ENCODE measurements around the gene HS3ST6. TPM values are rescaled to one million over a fixed set of nuclear protein-coding genes. Genes with fewer than 3 reads are reported as not detected.

The HS3ST6 gene
- total RNA-seq, 1 donor from 2014 or later, result 1.3 TPM

DNA sequence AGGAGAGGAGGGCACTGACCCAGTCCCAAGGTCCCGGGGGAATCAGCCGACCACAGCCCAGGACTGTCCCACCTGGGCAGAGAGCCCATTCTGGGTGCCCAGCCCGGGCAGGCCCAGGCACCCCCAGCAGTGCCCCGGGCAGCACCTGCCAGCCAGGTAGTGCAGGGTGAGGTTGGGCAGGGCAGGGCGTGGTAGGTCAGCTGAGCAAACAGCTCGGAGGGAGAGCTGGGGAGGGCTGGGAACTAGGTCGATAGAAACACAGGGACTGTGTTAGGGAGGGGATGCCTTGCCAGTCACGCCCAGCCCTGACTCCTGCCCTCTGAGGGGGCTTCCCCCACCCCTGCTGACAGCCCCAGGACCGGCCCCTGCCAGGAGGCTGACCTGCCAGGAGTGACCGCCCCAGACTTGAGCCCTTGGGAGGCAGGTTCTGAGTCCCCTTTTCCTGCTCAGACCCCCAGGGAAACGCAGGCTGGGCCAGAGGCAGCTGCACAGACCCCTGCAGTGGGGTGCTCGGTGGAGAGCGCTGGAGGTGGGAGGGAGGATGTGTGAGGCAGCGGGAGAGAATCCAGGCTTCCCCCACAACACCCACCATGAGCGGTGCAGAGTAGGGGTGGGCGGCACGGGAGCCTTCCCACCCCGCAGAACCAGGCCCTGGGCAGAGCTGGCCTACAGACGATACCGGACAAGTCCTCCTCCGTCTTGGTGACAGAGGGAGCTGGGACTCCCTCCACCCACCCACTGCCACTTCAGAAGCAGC, 4.7 kb downstream of the HS3ST6 start:
- no peak for DNase-seq (ENCODE audit: extremely low spot score, unreplicated experiment)
- Mint-ChIP-seq H3K27me3 (peaks cover 32% of the 10 kb centered on the region), H3K4me3 (no peak overlapping the region), H3K36me3 (no peaks in the 10 kb centered on the region), H3K27ac (no peak overlapping the region), H3K4me1 (ENCODE audit: unreplicated experiment) (peaks cover 5% of the 10 kb centered on the region), H3K9me3 (no peaks in the 10 kb centered on the region)
- TF ChIP-seq, protein P1, sequence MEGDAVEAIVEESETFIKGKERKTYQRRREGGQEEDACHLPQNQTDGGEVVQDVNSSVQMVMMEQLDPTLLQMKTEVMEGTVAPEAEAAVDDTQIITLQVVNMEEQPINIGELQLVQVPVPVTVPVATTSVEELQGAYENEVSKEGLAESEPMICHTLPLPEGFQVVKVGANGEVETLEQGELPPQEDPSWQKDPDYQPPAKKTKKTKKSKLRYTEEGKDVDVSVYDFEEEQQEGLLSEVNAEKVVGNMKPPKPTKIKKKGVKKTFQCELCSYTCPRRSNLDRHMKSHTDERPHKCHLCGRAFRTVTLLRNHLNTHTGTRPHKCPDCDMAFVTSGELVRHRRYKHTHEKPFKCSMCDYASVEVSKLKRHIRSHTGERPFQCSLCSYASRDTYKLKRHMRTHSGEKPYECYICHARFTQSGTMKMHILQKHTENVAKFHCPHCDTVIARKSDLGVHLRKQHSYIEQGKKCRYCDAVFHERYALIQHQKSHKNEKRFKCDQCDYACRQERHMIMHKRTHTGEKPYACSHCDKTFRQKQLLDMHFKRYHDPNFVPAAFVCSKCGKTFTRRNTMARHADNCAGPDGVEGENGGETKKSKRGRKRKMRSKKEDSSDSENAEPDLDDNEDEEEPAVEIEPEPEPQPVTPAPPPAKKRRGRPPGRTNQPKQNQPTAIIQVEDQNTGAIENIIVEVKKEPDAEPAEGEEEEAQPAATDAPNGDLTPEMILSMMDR (conservative IDR thresholded peaks at IDR 0.05), result no peak

DNA sequence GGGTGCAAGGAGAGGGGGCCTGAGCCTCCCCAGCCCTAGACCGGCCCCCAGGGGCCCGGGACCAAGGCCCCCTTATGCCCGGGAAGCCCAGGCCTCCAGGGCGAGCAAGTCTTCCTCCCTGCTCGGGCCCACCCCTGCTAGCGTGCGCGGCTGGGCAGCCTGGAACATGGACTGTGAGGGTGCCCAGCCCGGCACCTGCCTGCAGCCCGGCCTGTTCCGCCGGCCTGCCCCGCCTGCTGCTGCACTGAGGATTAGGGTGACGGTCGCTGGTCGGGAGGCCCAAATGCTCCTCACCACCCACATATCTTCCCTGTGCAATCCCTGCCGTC, 6.0 kb downstream of the HS3ST6 start:
- peaks cover 29% of the 10 kb centered on the region for H3K27me3 Mint-ChIP-seq
- H3K4me3 Mint-ChIP-seq, result no peak overlapping the region
- no peak for DNase-seq (ENCODE audit: extremely low spot score, unreplicated experiment)
- peaks cover 6% of the 10 kb centered on the region for H3K4me1 Mint-ChIP-seq (ENCODE audit: unreplicated experiment)
- H3K27ac Mint-ChIP-seq, result no peak overlapping the region
- no peaks in the 10 kb centered on the region for H3K9me3 Mint-ChIP-seq
- H3K36me3 Mint-ChIP-seq, result no peaks in the 10 kb centered on the region
- TF ChIP-seq, protein P1 (conservative IDR thresholded peaks at IDR 0.05), result no peak

DNA sequence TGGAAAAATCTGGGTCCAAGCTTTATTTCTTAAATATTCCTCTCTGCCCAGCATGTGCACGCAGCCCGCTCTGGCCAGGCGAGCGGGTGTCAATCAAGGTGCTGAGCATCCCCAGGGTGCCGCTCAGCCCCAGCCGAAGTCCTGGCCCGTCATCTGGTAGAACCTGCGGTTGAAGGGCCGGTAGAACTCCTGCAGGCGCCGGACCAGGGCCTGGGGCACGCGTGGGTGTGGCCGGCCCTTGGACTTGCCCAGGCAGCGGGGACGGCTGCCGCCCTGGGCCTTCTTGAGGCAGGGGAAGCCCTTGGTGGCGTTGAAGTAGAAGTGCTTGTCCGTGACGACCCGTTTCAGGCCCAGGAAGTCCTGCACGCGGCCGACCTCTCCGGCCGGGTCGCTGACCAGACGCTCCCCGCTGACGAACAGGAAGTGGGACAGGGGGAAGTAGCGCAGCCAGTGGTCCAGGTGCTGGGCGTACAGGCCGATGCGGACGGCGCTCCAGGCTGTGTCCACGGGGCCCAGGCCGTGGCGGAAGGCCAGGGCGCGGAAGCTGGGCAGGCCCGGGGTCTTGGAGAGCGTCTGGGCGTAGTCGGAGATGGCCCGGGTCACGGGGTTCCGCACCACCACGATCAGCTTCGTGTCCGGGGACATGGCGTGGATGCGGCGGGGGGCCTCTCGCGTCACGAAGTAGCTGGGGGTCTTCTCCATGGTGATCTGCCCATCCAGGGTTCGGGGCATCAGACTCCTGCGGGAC, 6.6 kb downstream of the HS3ST6 start:
- Mint-ChIP-seq H3K4me1 (ENCODE audit: unreplicated experiment) (peaks cover 6% of the 10 kb centered on the region), H3K36me3 (no peaks in the 10 kb centered on the region), H3K9me3 (no peaks in the 10 kb centered on the region), H3K27me3 (peaks cover 23% of the 10 kb centered on the region), H3K4me3 (no peak overlapping the region), H3K27ac (no peak overlapping the region)
- no peak for DNase-seq (ENCODE audit: extremely low spot score, unreplicated experiment)
- TF ChIP-seq, protein P1 (conservative IDR thresholded peaks at IDR 0.05), result no peak

- Mint-ChIP-seq H3K27me3 (peaks cover 5% of the 10 kb centered on the region), H3K4me1 (ENCODE audit: unreplicated experiment) (peaks cover 9% of the 10 kb centered on the region), H3K4me3 (no peak overlapping the region), H3K9me3 (no peaks in the 10 kb centered on the region), H3K27ac (no peak overlapping the region), H3K36me3 (no peaks in the 10 kb centered on the region)
- DNase-seq (ENCODE audit: extremely low spot score, unreplicated experiment), result no peak
- TF ChIP-seq, protein P1 (conservative IDR thresholded peaks at IDR 0.05), result no peak
Observed at GRCh38 chr16:1909561-1910231, 8.5 kb downstream of the HS3ST6 start.

GRCh38 chr16:1908983-1909382, 9.2 kb downstream of the HS3ST6 start:
- TF ChIP-seq, protein P1 (conservative IDR thresholded peaks at IDR 0.05), result no peak
- no peaks in the 10 kb centered on the region for H3K36me3 Mint-ChIP-seq
- H3K4me3 Mint-ChIP-seq, result peak overlapping the region; percentile 60
- no peak for DNase-seq (ENCODE audit: extremely low spot score, unreplicated experiment)
- peak overlapping the region; percentile 55 for H3K27ac Mint-ChIP-seq
- peaks cover 6% of the 10 kb centered on the region for H3K27me3 Mint-ChIP-seq
- no peaks in the 10 kb centered on the region for H3K9me3 Mint-ChIP-seq
- peaks cover 9% of the 10 kb centered on the region for H3K4me1 Mint-ChIP-seq (ENCODE audit: unreplicated experiment)
